OCI-LY7 (cell line): Measurements from ENCODE around the gene PTPRJ. TPM values are rescaled to one million over a fixed set of nuclear protein-coding genes. Genes with fewer than 3 reads are reported as not detected.
A peak's percentile ranks its signal among the peaks of the same experiment; 100 is the strongest.

Experiments used
- BruUV-seq: library from RNA; stranded (reverse); fragments of 400-500 nt; replicated peaks from 2 replicates; lab custom pipeline; 2021; lab: Mats Ljungman, UMichigan
- CTCF ChIA-PET: fragments of 300-600 bp; sonication (Branson Sonifier 250); formaldehyde crosslinking; loops from one replicate; lab custom pipeline; 2022; ENCODE audit warnings: antibody characterized with exemption; ENCODE audit not compliant: unreplicated experiment; lab: Charles Lee
- POLR2A ChIA-PET: fragments of 300-600 bp; sonication (Branson Sonifier 250); formaldehyde crosslinking; loops from one replicate; lab custom pipeline; 2022; ENCODE audit warnings: antibody characterized with exemption; lab: Charles Lee
- DNase-seq: peaks from one replicate; pipeline ENCODE4 v3.0.0-alpha.2; 2015; ENCODE audit warnings: low spot score
- H2AFZ ChIP-seq: fragments of 200-600 bp; sonication (generic), shearing (Covaris generic); 2 replicates; pipeline ENCODE4 v1.6.1; 2014; ENCODE audit warnings: mild to moderate bottlenecking, antibody characterized with exemption, low read length, moderate library complexity
- H3K27ac ChIP-seq: fragments of 200-600 bp; sonication (generic); 2 replicates; pipeline ENCODE4 v1.5.1; 2014; ENCODE audit warnings: mixed run types, low read depth, mild to moderate bottlenecking, moderate library complexity, low read length, inconsistent platforms; ENCODE audit not compliant: poor library complexity, severe bottlenecking
- H3K36me3 ChIP-seq: fragments of 200-600 bp; sonication (generic); 2 replicates; pipeline ENCODE4 v1.6.1; 2014; ENCODE audit warnings: mild to moderate bottlenecking, antibody characterized with exemption, low read length, moderate library complexity, mixed read lengths; ENCODE audit not compliant: insufficient read depth
- H3K4me1 ChIP-seq: fragments of 200-600 bp; sonication (generic); 2 replicates; pipeline ENCODE4 v1.5.1; 2014; ENCODE audit warnings: mild to moderate bottlenecking, low read length; ENCODE audit not compliant: insufficient read depth, poor library complexity, severe bottlenecking
- H3K4me2 ChIP-seq: fragments of 200-600 bp; sonication (generic); 2 replicates; pipeline ENCODE4 v1.6.1; 2014; ENCODE audit warnings: mild to moderate bottlenecking, low read length
- H3K4me3 ChIP-seq: fragments of 200-600 bp; sonication (generic); 2 replicates; pipeline ENCODE4 v1.5.1; 2014; ENCODE audit warnings: mild to moderate bottlenecking, low read depth, low read length; ENCODE audit not compliant: poor library complexity, severe bottlenecking
- H3K79me2 ChIP-seq: fragments of 200-600 bp; sonication (generic); 2 replicates; pipeline ENCODE4 v1.6.1; 2016; ENCODE audit warnings: low read depth, mild to moderate bottlenecking, low read length, moderate library complexity, mixed read lengths; ENCODE audit not compliant: insufficient read depth
- H3K9me2 ChIP-seq: fragments of 200-600 bp; sonication (generic); 2 replicates; pipeline ENCODE4 v1.6.1; 2016; ENCODE audit warnings: mild to moderate bottlenecking, low read length, mixed read lengths; ENCODE audit not compliant: insufficient read depth
- H3K9me3 ChIP-seq: fragments of 200-600 bp; sonication (generic); 2 replicates; pipeline ENCODE4 v1.6.1; 2014; ENCODE audit warnings: mild to moderate bottlenecking, mixed run types, low read length, mixed read lengths
- H4K20me1 ChIP-seq: fragments of 200-600 bp; sonication (generic); 2 replicates; pipeline ENCODE4 v1.6.1; 2014; ENCODE audit warnings: mild to moderate bottlenecking, antibody characterized with exemption, low read length, moderate library complexity, mixed read lengths; ENCODE audit not compliant: insufficient read depth
- EZH2phosphoT487 ChIP-seq: fragments of 200-600 bp; sonication (generic); IDR thresholded peaks from 2 replicates; pipeline ENCODE4 v1.6.1; 2018; ENCODE audit warnings: low read depth, borderline replicate concordance, mild to moderate bottlenecking, mixed run types, antibody characterized with exemption, low read length, moderate library complexity, mixed read lengths
- intact Hi-C: fragments of 100-400 bp; cut with micrococcal nuclease; formaldehyde crosslinking; loops from one replicate; pipeline ENCODE4 v1.10.0; 2022; ENCODE audit not compliant: unreplicated experiment
- total RNA-seq, 2 experiments: library from RNA; depleted of rRNA in 1 of 2; stranded (reverse); fragments of >200 nt in 1 of 2; shearing (Covaris generic) in 1 of 2; gene quantifications; 2 replicates each; pipeline ENCODE4 v1.2.3, GENCODE V29; 2014 to 2022
- TF ChIP-seq, protein P1 (sequence below): fragments of 200-600 bp; sonication (generic); conservative IDR thresholded peaks from 2 replicates; pipeline ENCODE4 v1.5.1; 2014; ENCODE audit warnings: mild to moderate bottlenecking, antibody characterized with exemption, low read length, moderate library complexity, mixed read lengths

Gene PTPRJ
- total RNA-seq, 2 experiments from 2014 or later: 5.4 to 28.3 TPM

DNA sequence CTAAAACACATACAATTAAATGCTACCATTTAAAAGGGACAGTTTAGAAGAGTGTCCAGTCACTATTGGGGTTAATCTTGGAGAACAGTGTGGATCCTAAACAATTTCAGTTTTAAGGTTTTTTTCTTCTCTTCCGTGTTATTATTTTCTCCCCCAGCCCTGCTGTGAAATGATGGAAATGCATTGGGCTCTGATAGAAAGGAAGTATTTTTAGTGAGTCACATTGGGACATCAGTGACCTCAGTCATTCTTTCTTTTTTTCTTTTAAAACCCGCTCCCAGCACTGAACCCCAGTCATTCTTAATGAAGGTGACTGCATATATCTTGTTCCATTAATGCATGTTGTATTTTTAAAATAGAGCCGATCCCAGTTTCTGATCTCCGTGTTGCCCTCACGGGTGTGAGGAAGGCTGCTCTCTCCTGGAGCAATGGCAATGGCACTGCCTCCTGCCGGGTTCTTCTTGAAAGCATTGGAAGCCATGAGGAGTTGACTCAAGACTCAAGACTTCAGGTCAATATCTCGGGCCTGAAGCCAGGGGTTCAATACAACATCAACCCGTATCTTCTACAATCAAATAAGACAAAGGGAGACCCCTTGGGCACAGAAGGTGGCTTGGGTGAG, 143.0 kb downstream of the PTPRJ start:
- H3K36me3 ChIP-seq: peaks cover 45% of the 10 kb centered on the region

DNA sequence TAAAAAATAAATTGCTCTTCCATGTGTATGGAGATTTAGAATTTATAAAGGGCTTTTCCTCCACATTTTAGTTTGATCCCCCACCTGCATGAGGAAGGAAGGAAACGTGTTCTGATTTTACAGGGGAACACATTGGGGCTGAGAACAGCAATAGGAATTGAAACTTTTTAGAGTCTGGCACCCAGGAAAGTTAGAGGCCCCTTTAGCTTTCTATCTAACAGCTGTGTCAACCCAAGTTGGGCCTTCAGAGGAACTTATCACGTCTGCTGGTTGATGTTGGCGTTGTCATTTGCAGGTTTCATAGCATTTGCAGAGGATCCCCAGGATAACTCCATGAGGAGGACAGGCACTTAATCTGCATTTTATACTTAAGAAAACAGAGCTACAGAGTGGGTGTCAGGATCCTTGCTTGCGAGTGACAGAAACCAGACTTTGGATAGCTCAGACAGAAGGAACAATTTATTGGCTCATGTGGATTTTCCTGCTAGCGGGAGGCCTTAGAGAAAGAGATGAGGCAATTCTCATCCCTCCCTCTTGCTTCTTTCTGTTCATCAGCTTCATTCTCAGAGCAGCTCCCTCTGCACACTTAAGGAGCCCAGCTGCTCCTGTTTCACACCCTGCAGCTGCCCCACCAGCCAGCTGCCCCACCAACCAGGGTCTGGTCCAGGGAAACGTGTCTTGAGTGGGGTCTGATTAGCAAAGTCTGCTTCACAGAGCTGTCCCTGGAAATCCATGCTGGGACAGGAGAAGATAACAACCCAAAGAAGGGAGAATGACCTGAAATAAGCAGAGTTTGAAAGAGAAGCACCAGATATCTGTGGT, 143.8 kb downstream of the PTPRJ start:
- TF ChIP-seq, protein P1, sequence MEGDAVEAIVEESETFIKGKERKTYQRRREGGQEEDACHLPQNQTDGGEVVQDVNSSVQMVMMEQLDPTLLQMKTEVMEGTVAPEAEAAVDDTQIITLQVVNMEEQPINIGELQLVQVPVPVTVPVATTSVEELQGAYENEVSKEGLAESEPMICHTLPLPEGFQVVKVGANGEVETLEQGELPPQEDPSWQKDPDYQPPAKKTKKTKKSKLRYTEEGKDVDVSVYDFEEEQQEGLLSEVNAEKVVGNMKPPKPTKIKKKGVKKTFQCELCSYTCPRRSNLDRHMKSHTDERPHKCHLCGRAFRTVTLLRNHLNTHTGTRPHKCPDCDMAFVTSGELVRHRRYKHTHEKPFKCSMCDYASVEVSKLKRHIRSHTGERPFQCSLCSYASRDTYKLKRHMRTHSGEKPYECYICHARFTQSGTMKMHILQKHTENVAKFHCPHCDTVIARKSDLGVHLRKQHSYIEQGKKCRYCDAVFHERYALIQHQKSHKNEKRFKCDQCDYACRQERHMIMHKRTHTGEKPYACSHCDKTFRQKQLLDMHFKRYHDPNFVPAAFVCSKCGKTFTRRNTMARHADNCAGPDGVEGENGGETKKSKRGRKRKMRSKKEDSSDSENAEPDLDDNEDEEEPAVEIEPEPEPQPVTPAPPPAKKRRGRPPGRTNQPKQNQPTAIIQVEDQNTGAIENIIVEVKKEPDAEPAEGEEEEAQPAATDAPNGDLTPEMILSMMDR: no peak
- TF ChIP-seq EZH2phosphoT487: no peak
- intact Hi-C loops: no loop called here
- Histone ChIP-seq H3K4me2 (peak overlapping the region; percentile 17; the same call in 1 of the 2 replicates), H2AFZ (no peak overlapping the region), H3K9me3 (no peaks in the 10 kb centered on the region), H4K20me1 (no peaks in the 10 kb centered on the region), H3K4me3 (no peak overlapping the region), H3K36me3 (peaks cover 53% of the 10 kb centered on the region), H3K79me2 (no peaks in the 10 kb centered on the region), H3K9me2 (no peaks in the 10 kb centered on the region), H3K27ac (no peak overlapping the region), H3K4me1 (peaks cover 12% of the 10 kb centered on the region)
- no TSS peak for BruUV-seq
- DNase-seq: peak; percentile 37
- POLR2A ChIA-PET: interaction anchor here (0.6 to 0.9 kb wide), 4 partner anchors 11 to 697 kb away, joined by 3 to 6 read pairs (median 4); no protein-coding TSS in a partner anchor
- CTCF ChIA-PET: interaction anchor here (0.7 kb wide), 1 partner anchor 325 kb away, joined by 5 read pairs; no protein-coding TSS in a partner anchor

More for the DNA sequence above, 143.0 kb downstream of the PTPRJ start:
- no TSS peak for BruUV-seq
- DNase-seq: no peak
- Histone ChIP-seq H2AFZ (no peak overlapping the region), H3K79me2 (no peaks in the 10 kb centered on the region), H4K20me1 (no peaks in the 10 kb centered on the region), H3K27ac (no peak overlapping the region), H3K9me2 (no peaks in the 10 kb centered on the region), H3K4me2 (0 out of 2 replicates have a peak overlapping the region, but pooled peaks have one; percentile 17), H3K4me3 (no peak overlapping the region), H3K4me1 (peaks cover 12% of the 10 kb centered on the region), H3K9me3 (no peaks in the 10 kb centered on the region)
- POLR2A ChIA-PET: interaction anchor here (0.7 to 0.9 kb wide), 2 partner anchors 183 to 696 kb away, joined by 3 to 4 read pairs; no protein-coding TSS in a partner anchor
- intact Hi-C loops: no loop called here
- CTCF ChIA-PET: no interaction called here
- TF ChIP-seq, protein P1: no peak
- TF ChIP-seq EZH2phosphoT487: no peak
